Ishikawa (cell line): Measurements from ENCODE around the gene USP43.

Experiments
- CEBPB ChIP-seq: IDR thresholded peaks from 2 replicates; pipeline ENCODE4 v1.6.1; 2012
- CREB1 ChIP-seq: IDR thresholded peaks from 2 replicates; pipeline ENCODE4 v1.6.1; 2012; ENCODE audit warnings: low read depth
- EGR1 ChIP-seq: IDR thresholded peaks from 2 replicates; pipeline ENCODE4 v1.6.1; 2012
- EP300 ChIP-seq: IDR thresholded peaks from 2 replicates; pipeline ENCODE4 v1.6.1; 2012; ENCODE audit warnings: borderline replicate concordance
- FOXM1 ChIP-seq: IDR thresholded peaks from 2 replicates; pipeline ENCODE4 v1.6.1; 2012; ENCODE audit warnings: low read depth, borderline replicate concordance
- NFIC ChIP-seq: IDR thresholded peaks from 2 replicates; pipeline ENCODE4 v1.6.1; 2012
- RAD21 ChIP-seq: IDR thresholded peaks from 2 replicates; pipeline ENCODE4 v1.6.1; 2012; ENCODE audit warnings: low read depth
- REST ChIP-seq: IDR thresholded peaks from 2 replicates; pipeline ENCODE4 v1.6.1; 2012; ENCODE audit warnings: low read depth, mild to moderate bottlenecking
- TAF1 ChIP-seq: IDR thresholded peaks from 2 replicates; pipeline ENCODE4 v1.6.1; 2012; ENCODE audit warnings: low read depth, mild to moderate bottlenecking
- TCF12 ChIP-seq: IDR thresholded peaks from 2 replicates; pipeline ENCODE4 v1.6.1; 2012; ENCODE audit warnings: low read depth
- TEAD4 ChIP-seq: IDR thresholded peaks from 2 replicates; pipeline ENCODE4 v1.6.1; 2012
- USF1 ChIP-seq: IDR thresholded peaks from 2 replicates; pipeline ENCODE4 v1.6.1; 2012
- YY1 ChIP-seq: IDR thresholded peaks from 2 replicates; pipeline ENCODE4 v1.6.1; 2012; ENCODE audit warnings: low read depth
- ZBTB7A ChIP-seq: IDR thresholded peaks from 2 replicates; pipeline ENCODE4 v1.6.1; 2012; ENCODE audit warnings: low read depth
- TF ChIP-seq, protein P1 (sequence below): IDR thresholded peaks from 2 replicates; pipeline ENCODE4 v1.6.1; 2012

USP43 gene

GRCh38 chr17:9648521-9649110 is 3.3 kb downstream of the USP43 start:
- TF ChIP-seq USF1 (no peak), TAF1 (no peak), RAD21 (no peak), REST (no peak), EGR1 (no peak), YY1 (no peak), FOXM1 (no peak), CEBPB (no peak), EP300 (no peak)
- TF ChIP-seq, protein P1, sequence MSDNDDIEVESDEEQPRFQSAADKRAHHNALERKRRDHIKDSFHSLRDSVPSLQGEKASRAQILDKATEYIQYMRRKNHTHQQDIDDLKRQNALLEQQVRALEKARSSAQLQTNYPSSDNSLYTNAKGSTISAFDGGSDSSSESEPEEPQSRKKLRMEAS = no peak

GRCh38 chr17:9658593-9659211 is 13.4 kb downstream of the USP43 start:
- TF ChIP-seq CEBPB = no peak
- TF ChIP-seq, protein P1 = no peak
- TF ChIP-seq REST = no peak
- TF ChIP-seq CREB1 = no peak
- TF ChIP-seq NFIC = no peak
- TF ChIP-seq YY1 = no peak
- TF ChIP-seq EP300 = no peak
- TF ChIP-seq RAD21 = no peak
- no peak for TF ChIP-seq FOXM1

GRCh38 chr17:9661027-9661426 is 15.7 kb downstream of the USP43 start:
- TF ChIP-seq TEAD4 (no peak), CREB1 (no peak), EGR1 (no peak), CEBPB (no peak), ZBTB7A (no peak), USF1 (no peak), REST (no peak), NFIC (no peak), TCF12 (no peak), RAD21 (no peak), TAF1 (no peak), FOXM1 (no peak), YY1 (no peak)
- TF ChIP-seq, protein P1 = no peak

DNA sequence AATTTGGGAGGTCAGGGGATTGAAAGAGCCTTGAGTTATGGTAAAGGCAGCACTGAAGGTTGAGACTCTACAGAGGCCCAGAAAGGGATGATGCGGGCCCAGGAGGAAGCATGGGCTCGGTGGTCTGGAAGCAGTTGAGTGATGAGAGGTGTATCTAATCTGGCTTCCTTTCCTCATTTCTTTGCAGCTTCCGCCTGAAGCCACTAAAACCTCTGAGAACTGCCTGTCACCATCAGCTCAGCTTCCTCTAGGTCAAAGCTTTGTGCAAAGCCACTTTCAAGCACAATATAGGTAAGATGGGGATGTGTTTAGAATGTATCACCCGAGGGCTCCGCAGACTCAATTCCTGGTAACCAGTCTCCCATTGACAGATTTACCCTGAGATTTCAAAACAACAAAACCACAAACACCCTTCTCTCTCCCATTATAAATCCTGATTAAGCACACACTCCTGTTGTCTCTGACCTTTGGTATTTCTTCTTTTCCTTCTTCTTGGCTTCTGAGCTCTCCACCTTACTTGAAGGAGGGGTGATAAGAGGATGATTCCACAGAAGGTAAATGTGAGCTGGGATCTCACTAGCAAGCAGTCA is 21.2 kb downstream of the USP43 start:
- TF ChIP-seq, protein P1 = no peak
- no peak for TF ChIP-seq USF1
- TF ChIP-seq CREB1 = no peak
- no peak for TF ChIP-seq TEAD4
- TF ChIP-seq FOXM1 = no peak
- no peak for TF ChIP-seq ZBTB7A
- no peak for TF ChIP-seq EP300
- no peak for TF ChIP-seq EGR1
- TF ChIP-seq RAD21 = no peak
- TF ChIP-seq YY1 = no peak
- no peak for TF ChIP-seq NFIC
- TF ChIP-seq TAF1 = no peak
- no peak for TF ChIP-seq REST
- TF ChIP-seq TCF12 = no peak
- no peak for TF ChIP-seq CEBPB
